Osteoblast (primary cell): Measurements from ENCODE around the gene KCNJ12. TPM values are rescaled to one million over a fixed set of nuclear protein-coding genes. Genes with fewer than 3 reads are reported as not detected.

ENCODE experiments used
- DNase-seq: peaks from one replicate; pipeline ENCODE4 v3.0.0; 2011; ENCODE audit warnings: low spot score, mixed read lengths; ENCODE audit not compliant: insufficient read length; ENCODE audit errors: missing footprints
- H2AFZ ChIP-seq: 2 replicates; pipeline ENCODE4 v1.6.0; 2011; ENCODE audit warnings: mild to moderate bottlenecking, low read length
- H3K27ac ChIP-seq: 2 replicates; pipeline ENCODE4 v1.5.1; 2011; ENCODE audit warnings: mild to moderate bottlenecking, low read depth, low read length, moderate library complexity
- H3K27me3 ChIP-seq: 2 replicates; pipeline ENCODE4 v1.6.0; 2012; ENCODE audit warnings: mild to moderate bottlenecking, control low read depth, inconsistent platforms, low read length, moderate library complexity; ENCODE audit not compliant: insufficient read depth
- H3K36me3 ChIP-seq: 2 replicates; pipeline ENCODE4 v1.5.1; 2011; ENCODE audit warnings: mild to moderate bottlenecking, low read length, control low read depth, moderate library complexity; ENCODE audit not compliant: insufficient read depth
- H3K4me1 ChIP-seq: 2 replicates; pipeline ENCODE4 v1.5.1; 2011; ENCODE audit warnings: mild to moderate bottlenecking, low read length, control low read depth, moderate library complexity; ENCODE audit not compliant: insufficient read depth
- H3K4me2 ChIP-seq: 2 replicates; pipeline ENCODE4 v1.6.0; 2011; ENCODE audit warnings: mild to moderate bottlenecking, low read length; ENCODE audit not compliant: insufficient read depth
- H3K4me3 ChIP-seq: fragments of 200-600 bp; sonication (generic); 3 replicates; pipeline ENCODE4 v1.5.1; 2012; ENCODE audit warnings: mild to moderate bottlenecking, low read length, inconsistent platforms; ENCODE audit not compliant: insufficient read depth
- H3K79me2 ChIP-seq: 2 replicates; pipeline ENCODE4 v1.6.0; 2012; ENCODE audit warnings: mild to moderate bottlenecking, low read length, control low read depth, inconsistent platforms; ENCODE audit not compliant: insufficient read depth
- H3K9me3 ChIP-seq: 2 replicates; pipeline ENCODE4 v1.5.1; 2011; ENCODE audit warnings: low read depth, low read length, control low read depth
- H4K20me1 ChIP-seq: 2 replicates; pipeline ENCODE4 v1.6.0; 2012; ENCODE audit warnings: mild to moderate bottlenecking, low read length, control low read depth; ENCODE audit not compliant: insufficient read depth
- CTCF ChIP-seq: IDR thresholded peaks from 2 replicates; pipeline ENCODE4 v1.5.1; 2011; ENCODE audit warnings: mild to moderate bottlenecking, low read depth, low read length, moderate library complexity; ENCODE audit errors: extremely low read depth
- total RNA-seq: library from RNA; depleted of rRNA; stranded (reverse); fragments of >200 nt; gene quantifications from 2 replicates; pipeline ENCODE4 v1.2.3, GENCODE V29; 2012

Gene KCNJ12
- total RNA-seq, 1 donor, result under 0.01 TPM

- TF ChIP-seq CTCF, result no peak
- H4K20me1 ChIP-seq, result no peaks in the 10 kb centered on the region
- peaks cover 3% of the 10 kb centered on the region for H3K27me3 ChIP-seq
- no peak overlapping the region for H3K27ac ChIP-seq
- H2AFZ ChIP-seq, result no peak overlapping the region
- DNase-seq, result peak; percentile 17
- no peak overlapping the region for H3K4me3 ChIP-seq
- peaks cover 2% of the 10 kb centered on the region for H3K4me1 ChIP-seq
- H3K36me3 ChIP-seq, result no peaks in the 10 kb centered on the region
- H3K79me2 ChIP-seq, result no peaks in the 10 kb centered on the region
- no peaks in the 10 kb centered on the region for H3K9me3 ChIP-seq
- H3K4me2 ChIP-seq, result no peak overlapping the region
These were observed 21.3 kb upstream of the KCNJ12 start for GRCh38 chr17:21354796-21355385.

GRCh38 chr17:21355586-21355985, 20.6 kb upstream of the KCNJ12 start:
- no peaks in the 10 kb centered on the region for H4K20me1 ChIP-seq
- H3K27ac ChIP-seq, result no peak overlapping the region
- no peak for TF ChIP-seq CTCF
- no peak overlapping the region for H3K4me3 ChIP-seq
- peaks cover 3% of the 10 kb centered on the region for H3K27me3 ChIP-seq
- H2AFZ ChIP-seq, result no peak overlapping the region
- H3K4me2 ChIP-seq, result no peak overlapping the region
- peaks cover 2% of the 10 kb centered on the region for H3K4me1 ChIP-seq
- no peaks in the 10 kb centered on the region for H3K79me2 ChIP-seq
- H3K9me3 ChIP-seq, result no peaks in the 10 kb centered on the region
- H3K36me3 ChIP-seq, result no peaks in the 10 kb centered on the region
- DNase-seq, result peak; percentile 73

GRCh38 chr17:21356537-21357127, 19.5 kb upstream of the KCNJ12 start:
- H3K4me1 ChIP-seq, result peaks cover 2% of the 10 kb centered on the region
- H4K20me1 ChIP-seq, result no peaks in the 10 kb centered on the region
- H3K79me2 ChIP-seq, result no peaks in the 10 kb centered on the region
- no peak overlapping the region for H3K27ac ChIP-seq
- TF ChIP-seq CTCF, result no peak
- H3K4me2 ChIP-seq, result no peak overlapping the region
- peaks cover 3% of the 10 kb centered on the region for H3K27me3 ChIP-seq
- no peaks in the 10 kb centered on the region for H3K9me3 ChIP-seq
- no peaks in the 10 kb centered on the region for H3K36me3 ChIP-seq
- DNase-seq, result no peak
- H2AFZ ChIP-seq, result no peak overlapping the region
- H3K4me3 ChIP-seq, result no peak overlapping the region

GRCh38 chr17:21357281-21357680, 18.9 kb upstream of the KCNJ12 start:
- H3K4me2 ChIP-seq, result no peak overlapping the region
- no peaks in the 10 kb centered on the region for H3K9me3 ChIP-seq
- H3K27ac ChIP-seq, result no peak overlapping the region
- H3K79me2 ChIP-seq, result no peaks in the 10 kb centered on the region
- TF ChIP-seq CTCF, result no peak
- peak; percentile 31 for DNase-seq
- peaks cover 5% of the 10 kb centered on the region for H3K27me3 ChIP-seq
- no peaks in the 10 kb centered on the region for H4K20me1 ChIP-seq
- H2AFZ ChIP-seq, result no peak overlapping the region
- no peaks in the 10 kb centered on the region for H3K36me3 ChIP-seq
- H3K4me3 ChIP-seq, result no peak overlapping the region
- H3K4me1 ChIP-seq, result peaks cover 2% of the 10 kb centered on the region
